HFFc6 (cell line): Measurements from ENCODE around the gene ESAM. TPM values are rescaled to one million over a fixed set of nuclear protein-coding genes. Genes with fewer than 3 reads are reported as not detected.

Experiments
- DNase-seq: peaks from one replicate; pipeline ENCODE4 v3.0.0-alpha.2; 2018
- H3K27ac Mint-ChIP-seq: 2 replicates; pipeline ENCODE4 v1.8.0; 2020; ENCODE audit warnings: mild to moderate bottlenecking, mixed read lengths
- H3K27me3 Mint-ChIP-seq: 2 replicates; pipeline ENCODE4 v1.8.0; 2021; ENCODE audit warnings: mild to moderate bottlenecking, moderate library complexity, mixed read lengths; ENCODE audit not compliant: insufficient read depth
- H3K36me3 Mint-ChIP-seq: 2 replicates; pipeline ENCODE4 v1.8.0; 2021; ENCODE audit warnings: low read depth, mixed read lengths
- H3K4me1 Mint-ChIP-seq: 2 replicates; pipeline ENCODE4 v1.8.0; 2020; ENCODE audit warnings: low read depth, mixed read lengths
- H3K4me3 Mint-ChIP-seq: 2 replicates; pipeline ENCODE4 v1.8.0; 2020; ENCODE audit warnings: mild to moderate bottlenecking, moderate library complexity, mixed read lengths
- H3K9me3 Mint-ChIP-seq: 2 replicates; pipeline ENCODE4 v1.8.0; 2020; ENCODE audit warnings: mild to moderate bottlenecking, mixed read lengths
- CTCF ChIP-seq: fragments of 200-600 bp; sonication (generic); IDR thresholded peaks from 2 replicates; pipeline ENCODE4 v1.5.0; 2021; ENCODE audit warnings: antibody characterized with exemption, mild to moderate bottlenecking
- long read RNA-seq: library from polyadenylated mRNA; unstranded; transcript quantifications from one replicate; pipeline ENCODE4 v2.0.0, GENCODE V29; 2019
- total RNA-seq, 6 experiments: library from RNA; stranded (reverse); fragmentation: NEBNext Ultra II Directional; extraction: Animal tissue kit (Norgen Biotek cat#: 25700); gene quantifications; 2 replicates in 1 of 6; 3 replicates in 5 of 6; pipeline ENCODE4 v1.2.3, GENCODE V29; 2021

Gene ESAM
- total RNA-seq: under 1 TPM in 3 of 6 experiments, not detected in 3; 0.11 to 0.14 (median 0.12) TPM
- long read RNA-seq: 0 reads

- H3K9me3 Mint-ChIP-seq: no peaks in the 10 kb centered on the region
- H3K4me1 Mint-ChIP-seq: peaks cover 30% of the 10 kb centered on the region
- peaks cover 26% of the 10 kb centered on the region for H3K27me3 Mint-ChIP-seq
- H3K27ac Mint-ChIP-seq: no peak within 1 kb of the TSS
- peak within 1 kb of the TSS; percentile 88 for H3K4me3 Mint-ChIP-seq
- H3K36me3 Mint-ChIP-seq: peaks cover 5% of the 10 kb centered on the region; the same call in 1 of the 2 replicates
- no peak for TF ChIP-seq CTCF
- DNase-seq: no peak
Measured at GRCh38 chr11:124762105-124762623, at the start of gene ESAM. ESAM (minus strand) TSS chr11:124762290; CDS start chr11:124762154, 136 bp downstream.

- no peak overlapping the region for H3K4me3 Mint-ChIP-seq
- no peak overlapping the region for H3K27ac Mint-ChIP-seq
- peaks cover 36% of the 10 kb centered on the region for H3K4me1 Mint-ChIP-seq
- no peaks in the 10 kb centered on the region for H3K36me3 Mint-ChIP-seq
- peaks cover 11% of the 10 kb centered on the region for H3K27me3 Mint-ChIP-seq
- TF ChIP-seq CTCF: no peak
- H3K9me3 Mint-ChIP-seq: no peaks in the 10 kb centered on the region
- no peak for DNase-seq
Measured at GRCh38 chr11:124811399-124812125, 49.5 kb upstream of the ESAM start.

GRCh38 chr11:124807660-124808270 lies 45.7 kb upstream of the ESAM start:
- H3K27ac Mint-ChIP-seq: no peak overlapping the region
- no peaks in the 10 kb centered on the region for H3K36me3 Mint-ChIP-seq
- peaks cover 10% of the 10 kb centered on the region for H3K27me3 Mint-ChIP-seq
- H3K4me3 Mint-ChIP-seq: no peak overlapping the region
- no peak for DNase-seq
- no peak for TF ChIP-seq CTCF
- H3K9me3 Mint-ChIP-seq: no peaks in the 10 kb centered on the region
- peaks cover 20% of the 10 kb centered on the region for H3K4me1 Mint-ChIP-seq

- TF ChIP-seq CTCF: no peak
- H3K27ac Mint-ChIP-seq: no peak overlapping the region
- H3K4me1 Mint-ChIP-seq: peaks cover 15% of the 10 kb centered on the region
- H3K27me3 Mint-ChIP-seq: peaks cover 10% of the 10 kb centered on the region
- no peak for DNase-seq
- no peaks in the 10 kb centered on the region for H3K36me3 Mint-ChIP-seq
- H3K9me3 Mint-ChIP-seq: no peaks in the 10 kb centered on the region
- H3K4me3 Mint-ChIP-seq: no peak overlapping the region
Measured at GRCh38 chr11:124807201-124807600, 45.1 kb upstream of the ESAM start.

- H3K27me3 Mint-ChIP-seq: peaks cover 10% of the 10 kb centered on the region
- H3K9me3 Mint-ChIP-seq: no peaks in the 10 kb centered on the region
- DNase-seq: no peak
- no peaks in the 10 kb centered on the region for H3K36me3 Mint-ChIP-seq
- no peak overlapping the region for H3K4me3 Mint-ChIP-seq
- TF ChIP-seq CTCF: no peak
- peaks cover 21% of the 10 kb centered on the region for H3K4me1 Mint-ChIP-seq
- H3K27ac Mint-ChIP-seq: no peak overlapping the region
Measured at GRCh38 chr11:124804884-124805283, 42.8 kb upstream of the ESAM start.
